Measurements from ENCODE around the gene GAB3.

- TF ChIP-seq POLR2A (IDR thresholded peaks at IDR 0.05) (peak in 1 of 3 donors; percentile 42), CTCF (IDR thresholded peaks at IDR 0.05) (no peak)
Observed at GRCh38 chrX:154727871-154728270, 23.0 kb downstream of the GAB3 start.

All from body of pancreas (tissue), 4 donors.